Measurements from ENCODE around the gene SPG7. TPM values are rescaled to one million over a fixed set of nuclear protein-coding genes. Genes with fewer than 3 reads are reported as not detected.
A peak's percentile ranks its signal among the peaks of the same experiment; 100 is the strongest.
"Not testable (repeated sequence)": the region's sequence is repeated elsewhere in the genome, so short reads cannot be mapped to it uniquely, and the experiment has no call there.

The SPG7 gene
- total RNA-seq, 1 donor from 2014 or later = 93.1 TPM

DNA sequence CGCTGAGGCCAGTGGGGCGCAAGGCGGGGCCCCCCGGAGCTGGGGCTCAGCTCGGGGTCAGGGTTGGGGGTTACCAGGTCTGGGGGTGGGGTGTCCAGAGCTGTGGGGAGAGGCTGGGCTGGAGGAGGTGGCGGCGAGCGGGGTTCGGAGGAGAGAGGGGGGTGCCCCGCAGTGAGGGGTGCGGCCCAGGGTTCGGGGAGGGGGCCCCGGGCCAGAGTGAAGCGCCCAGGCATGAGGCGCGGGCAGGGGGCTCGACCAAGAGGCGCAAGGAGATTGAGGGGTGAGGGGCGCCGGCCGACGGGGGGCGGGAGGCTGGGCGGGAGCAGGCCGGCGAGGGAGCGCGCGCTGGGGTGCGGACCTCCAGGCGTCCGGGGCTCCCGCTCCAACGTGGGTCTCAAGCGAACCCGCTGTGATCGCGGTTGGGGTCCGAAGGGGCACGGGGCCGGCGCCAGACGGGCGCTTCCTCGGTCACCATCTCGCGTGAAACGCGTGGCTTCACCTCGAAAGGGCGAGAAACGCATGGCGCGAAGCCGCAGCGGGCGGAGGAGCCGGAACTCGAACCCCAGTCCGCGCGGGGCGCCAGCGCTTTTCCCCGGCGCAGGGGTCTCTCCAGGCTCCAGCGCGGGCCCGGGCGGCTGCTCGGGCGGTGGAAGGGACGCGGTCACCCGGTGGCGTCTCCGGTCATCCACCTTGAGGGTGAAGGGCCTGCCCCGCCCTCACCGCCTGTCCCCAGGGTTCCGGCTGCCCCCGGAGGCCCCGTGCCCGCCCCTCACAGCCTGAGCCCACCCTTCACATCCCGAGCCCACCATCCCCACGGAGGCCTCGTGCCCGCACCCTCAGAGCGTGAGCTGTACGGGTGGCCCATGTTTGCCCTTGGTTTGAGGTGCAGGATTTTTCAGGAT lies 68.2 kb downstream of the SPG7 start:
- no peak for DNase-seq (ENCODE audit: low read depth in 2 of 2)

DNA sequence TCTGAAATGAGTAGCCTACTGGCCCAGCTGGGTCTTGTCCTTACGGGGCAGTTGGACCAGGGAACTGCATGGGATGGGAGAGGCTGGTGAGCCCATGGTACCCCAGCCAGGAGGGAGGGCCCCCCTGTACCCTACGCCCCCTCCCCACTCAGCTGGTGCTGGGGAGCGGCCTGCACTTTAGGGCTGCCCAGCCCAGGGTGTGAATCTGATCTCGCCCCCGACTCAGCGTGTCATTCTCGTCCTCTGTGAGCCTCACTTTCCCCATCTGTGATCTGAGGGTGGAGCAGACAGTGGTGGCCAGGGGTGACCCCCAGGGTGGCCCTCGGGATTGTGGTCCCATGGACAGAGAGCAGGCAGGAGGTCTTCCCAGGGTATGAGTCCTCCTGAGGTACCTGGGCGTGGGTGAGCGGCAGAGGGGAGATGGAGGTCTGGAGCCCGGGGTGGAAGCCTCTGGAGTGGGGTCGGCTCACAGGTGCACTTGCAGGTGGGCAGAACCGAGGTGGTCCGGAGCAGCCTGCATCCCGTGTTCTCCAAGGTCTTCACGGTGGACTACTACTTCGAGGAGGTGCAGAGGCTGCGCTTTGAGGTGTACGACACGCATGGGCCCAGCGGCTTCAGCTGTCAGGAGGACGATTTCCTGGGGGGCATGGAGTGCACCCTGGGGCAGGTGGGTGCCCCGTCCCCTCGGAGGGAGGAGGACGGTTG lies 69.0 kb downstream of the SPG7 start:
- DNase-seq (ENCODE audit: low read depth in 2 of 2) = no peak

DNA sequence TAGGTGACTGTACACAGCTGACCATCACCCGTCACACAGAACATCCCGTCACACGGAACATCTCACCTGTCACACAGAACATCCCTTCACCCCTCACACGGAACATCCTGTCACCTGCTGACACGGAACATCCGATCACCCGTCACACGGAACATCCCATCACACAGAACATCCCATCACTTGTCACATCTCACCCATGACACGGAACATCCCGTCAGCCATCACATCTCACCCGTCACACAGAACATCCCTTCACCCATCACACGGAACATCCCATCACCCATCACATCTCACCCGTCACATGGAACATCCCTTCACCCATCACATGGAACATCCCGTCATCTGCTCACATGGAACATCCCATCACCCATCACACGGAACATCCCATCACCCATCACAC lies 71.1 kb downstream of the SPG7 start:
- no peak for DNase-seq (ENCODE audit: low read depth in 2 of 2)

DNA sequence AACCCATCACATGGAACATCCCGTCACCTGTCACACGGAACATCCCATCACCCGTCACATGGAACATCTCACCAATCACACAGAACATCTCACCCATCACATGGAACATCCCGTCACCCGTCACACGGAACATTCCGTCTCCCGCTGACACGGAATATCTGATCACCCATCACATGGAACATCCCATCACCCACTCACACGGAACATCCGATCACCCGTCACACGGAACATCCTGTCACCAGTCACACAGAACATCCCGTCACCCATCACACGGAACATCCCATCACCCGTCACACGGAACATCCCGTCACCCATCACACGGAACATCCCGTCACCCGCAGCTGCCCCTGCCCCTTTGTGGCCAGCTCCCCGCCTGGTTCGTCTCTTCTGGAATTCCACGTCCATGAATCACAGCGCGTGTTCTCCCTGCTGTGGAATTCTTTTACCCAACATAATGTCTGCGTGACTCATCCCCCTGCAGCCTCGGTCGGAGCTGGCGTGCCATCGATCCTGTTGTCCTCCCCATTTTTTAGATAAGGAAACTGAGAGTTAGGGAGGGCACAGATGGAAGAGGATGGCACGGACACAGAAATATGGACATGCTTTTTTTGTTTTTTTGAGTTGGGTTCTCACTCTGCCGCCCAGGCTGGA lies 73.0 kb downstream of the SPG7 start:
- peak; percentile 81 to 91 for DNase-seq (ENCODE audit: low read depth in 2 of 2)

DNA sequence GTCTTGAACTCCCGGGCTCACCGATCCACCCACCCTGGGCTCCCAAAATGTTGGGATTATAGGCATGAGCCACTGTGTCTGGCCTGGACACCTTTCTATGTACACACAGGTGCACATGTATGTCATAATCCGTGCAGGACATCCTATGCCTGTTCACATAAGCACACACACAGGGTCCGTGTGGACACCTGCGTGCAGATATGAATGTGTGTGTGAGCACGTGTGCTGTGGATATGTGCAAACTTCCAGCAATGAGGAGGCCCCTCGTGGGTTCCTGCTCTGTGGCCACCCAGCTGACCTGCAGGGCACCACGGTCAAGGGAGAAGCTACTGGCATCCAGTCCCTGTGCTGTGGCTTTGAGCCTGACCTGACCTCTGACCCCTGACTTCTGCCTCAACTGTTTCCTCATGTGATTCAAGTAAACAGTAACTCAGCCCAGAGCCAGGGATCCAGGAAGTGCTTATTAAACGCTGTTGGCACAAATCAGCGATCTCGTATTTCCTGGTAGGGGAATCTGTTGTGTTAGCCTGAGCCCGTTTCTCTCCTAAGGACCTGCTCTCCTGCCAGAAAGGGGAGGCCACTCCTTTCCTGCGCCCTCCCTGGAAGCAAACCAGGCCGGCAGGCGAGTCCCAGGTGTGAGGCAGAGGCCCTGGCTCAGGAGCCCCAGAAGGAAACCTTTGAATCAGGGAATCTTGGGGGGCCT lies 73.8 kb downstream of the SPG7 start:
- peak; percentile 88 to 90 for DNase-seq (ENCODE audit: low read depth in 2 of 2)

DNA sequence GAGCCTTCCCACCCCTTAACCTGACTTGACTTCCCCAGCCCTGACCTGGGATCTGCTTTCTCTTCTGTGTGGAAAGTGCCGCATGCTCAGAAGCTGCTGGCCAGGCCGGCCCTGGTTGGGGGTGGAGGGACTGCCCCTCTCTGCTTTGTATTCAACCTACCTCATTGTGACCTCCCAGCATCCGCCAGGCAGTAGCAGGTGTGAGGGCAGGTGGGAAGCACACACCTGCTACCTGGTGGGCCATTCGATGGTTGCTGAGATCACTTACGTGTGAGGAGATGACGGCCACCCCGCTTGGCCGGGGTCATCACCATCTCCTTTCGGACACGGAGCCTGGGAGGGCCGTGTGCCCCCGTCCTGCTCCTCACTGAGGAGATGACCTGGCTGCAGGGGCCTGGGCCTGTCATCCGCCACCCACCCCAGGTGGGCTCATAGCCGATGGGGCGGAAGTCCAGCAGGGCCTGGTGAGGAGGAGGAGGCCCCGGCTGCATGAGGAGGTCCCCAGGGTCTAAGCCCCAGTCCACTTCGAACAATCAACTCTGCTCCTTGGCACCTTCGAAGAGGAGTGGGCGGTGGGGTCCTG lies 74.5 kb downstream of the SPG7 start:
- DNase-seq (ENCODE audit: low read depth in 2 of 2) = no peak

DNA sequence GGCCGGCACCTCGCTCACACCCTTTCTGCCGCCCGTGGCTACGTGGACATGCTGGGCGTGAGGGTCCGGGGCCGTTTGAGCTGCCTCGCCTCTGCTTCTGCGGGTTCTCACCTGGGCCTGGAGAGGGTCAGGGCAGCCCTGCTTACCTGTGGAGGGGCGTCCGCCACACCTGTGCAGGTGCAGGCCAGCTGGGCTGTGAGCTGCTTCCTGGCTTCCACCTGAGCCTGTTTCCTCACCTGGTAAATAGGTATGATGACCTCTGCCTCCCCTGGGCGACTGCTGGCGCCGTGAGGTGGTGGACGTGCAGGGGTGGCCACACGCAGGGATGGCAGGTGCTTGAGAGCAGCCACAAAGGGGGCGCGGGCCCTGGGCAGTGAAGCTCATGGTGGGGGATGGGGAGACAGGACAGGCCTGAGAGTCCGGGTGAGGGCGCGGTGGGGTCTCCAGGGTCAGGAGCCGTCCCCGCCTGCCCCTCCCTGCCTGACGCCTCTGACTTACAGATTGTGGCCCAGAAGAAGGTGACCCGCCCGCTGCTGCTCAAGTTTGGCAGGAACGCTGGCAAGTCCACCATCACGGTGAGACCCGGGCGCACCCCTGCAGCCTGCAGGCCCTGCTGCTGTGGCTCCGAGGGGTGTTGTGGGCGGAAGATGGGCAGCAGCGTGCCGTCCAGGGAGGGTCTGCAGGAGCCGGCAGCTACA lies 75.1 kb downstream of the SPG7 start:
- no peak for DNase-seq (ENCODE audit: low read depth in 2 of 2)

DNA sequence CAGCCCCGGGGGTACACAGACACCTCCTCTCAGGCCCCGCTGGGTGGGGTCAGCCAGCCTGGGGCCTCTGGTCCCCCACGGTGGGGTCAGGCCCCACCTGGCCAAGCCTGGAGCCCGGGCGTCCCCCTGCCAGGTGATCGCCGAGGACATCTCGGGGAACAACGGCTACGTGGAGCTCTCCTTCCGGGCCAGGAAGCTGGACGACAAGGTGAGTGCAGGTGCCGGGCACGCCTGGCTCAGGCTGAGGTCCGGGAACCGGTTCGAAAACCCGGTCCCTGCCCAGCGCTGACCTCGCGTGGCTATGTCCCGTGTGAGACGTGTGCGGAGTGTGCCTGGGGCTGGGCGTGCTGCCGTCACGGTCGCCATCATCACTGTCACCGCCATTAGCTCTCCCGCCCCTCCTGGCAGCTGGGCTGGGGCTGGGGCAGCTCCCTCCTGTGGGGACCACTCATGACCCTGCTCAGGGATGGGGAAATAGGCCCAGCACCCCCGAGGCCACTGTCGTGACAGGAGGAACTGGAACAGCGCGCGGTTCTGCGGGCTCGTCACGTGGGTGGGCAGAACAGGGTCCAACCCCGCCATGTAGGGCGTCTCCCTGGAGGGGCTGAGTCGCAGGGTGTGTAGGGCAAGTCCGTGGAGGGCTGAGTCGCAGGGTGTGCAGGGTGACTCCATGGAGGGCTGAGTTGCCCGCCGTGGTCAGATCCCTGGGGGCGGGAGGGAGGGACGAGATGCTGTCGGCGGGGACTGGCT lies 75.9 kb downstream of the SPG7 start:
- DNase-seq (ENCODE audit: low read depth in 2 of 2) = no peak

DNA sequence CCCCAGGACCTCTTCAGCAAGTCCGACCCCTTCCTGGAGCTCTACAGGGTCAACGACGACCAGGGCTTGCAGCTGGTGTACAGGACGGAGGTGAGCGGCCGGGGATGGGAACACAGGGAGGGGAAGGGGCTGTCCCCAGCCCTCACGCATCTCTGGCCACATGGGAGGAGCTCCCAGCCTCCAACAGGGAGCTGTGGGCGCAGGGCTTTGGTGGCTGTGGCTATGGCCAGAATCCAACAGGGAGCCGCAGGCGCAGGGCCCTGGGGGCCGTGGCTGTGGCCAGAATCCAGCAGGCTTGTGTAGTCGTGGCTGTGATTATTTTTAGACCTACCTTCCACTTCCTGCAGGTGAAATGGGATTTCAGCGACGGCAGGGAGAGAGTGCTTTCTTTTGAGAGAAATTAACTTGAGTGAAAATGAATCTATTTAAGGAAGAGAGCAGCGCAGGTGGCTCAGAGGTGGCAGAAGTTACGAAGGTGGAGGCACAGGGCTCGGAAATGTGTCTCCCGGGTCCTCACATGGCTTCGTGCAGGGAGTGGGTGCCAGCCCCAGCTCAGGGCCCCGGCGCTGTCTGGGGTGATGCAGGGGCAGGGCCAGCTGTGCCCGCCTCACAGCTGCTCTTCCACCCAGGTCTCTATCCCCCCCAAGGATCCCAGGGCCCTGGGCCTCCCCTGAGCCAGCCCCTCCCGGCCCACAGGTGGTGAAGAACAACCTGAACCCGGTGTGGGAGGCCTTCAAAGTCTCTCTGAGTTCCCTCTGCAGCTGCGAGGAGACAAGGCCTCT lies 76.8 kb downstream of the SPG7 start:
- no peak for DNase-seq (ENCODE audit: low read depth in 2 of 2)

DNA sequence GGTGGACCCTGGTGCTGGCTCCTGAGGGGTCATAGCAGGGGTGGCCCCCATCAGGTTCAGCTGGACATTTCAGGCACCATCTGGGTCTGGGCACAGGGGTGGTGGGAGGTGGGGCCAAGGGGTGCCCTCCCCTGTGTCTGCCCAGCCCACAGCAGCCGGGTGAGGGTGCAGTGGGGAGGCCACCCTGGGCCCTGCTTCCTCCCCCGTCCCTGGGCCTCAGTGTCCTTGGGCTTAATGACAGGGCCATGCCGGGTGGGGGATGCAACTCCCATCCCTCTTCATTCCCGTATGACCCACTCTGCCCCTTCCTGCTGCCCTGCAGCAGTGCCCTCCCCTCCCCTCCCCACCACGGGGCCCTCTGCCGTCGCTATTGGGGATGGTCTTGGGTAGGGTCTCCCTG lies 78.0 kb downstream of the SPG7 start:
- DNase-seq (ENCODE audit: low read depth in 2 of 2) = no peak

DNA sequence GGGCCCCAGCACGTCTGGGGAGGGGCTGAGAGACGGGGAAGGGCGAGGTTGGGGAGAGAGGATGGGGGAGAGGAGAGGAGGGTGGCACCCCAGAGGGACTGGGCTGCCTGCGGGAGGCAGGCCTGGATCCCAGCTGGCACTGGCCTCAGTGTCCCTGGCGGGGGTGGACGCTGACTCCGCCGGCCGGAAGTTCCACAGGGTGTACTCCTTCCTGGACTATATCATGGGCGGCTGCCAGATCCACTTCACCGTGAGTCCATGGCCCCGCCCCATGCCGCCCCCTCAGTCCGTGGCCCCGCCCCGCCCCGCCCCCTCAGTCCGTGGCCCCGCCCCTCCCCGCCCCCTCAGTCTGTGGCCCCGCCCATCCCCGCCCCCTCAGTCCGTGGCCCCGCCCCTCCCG lies 78.7 kb downstream of the SPG7 start:
- DNase-seq (ENCODE audit: low read depth in 2 of 2) = peak; percentile 71 to 74

DNA sequence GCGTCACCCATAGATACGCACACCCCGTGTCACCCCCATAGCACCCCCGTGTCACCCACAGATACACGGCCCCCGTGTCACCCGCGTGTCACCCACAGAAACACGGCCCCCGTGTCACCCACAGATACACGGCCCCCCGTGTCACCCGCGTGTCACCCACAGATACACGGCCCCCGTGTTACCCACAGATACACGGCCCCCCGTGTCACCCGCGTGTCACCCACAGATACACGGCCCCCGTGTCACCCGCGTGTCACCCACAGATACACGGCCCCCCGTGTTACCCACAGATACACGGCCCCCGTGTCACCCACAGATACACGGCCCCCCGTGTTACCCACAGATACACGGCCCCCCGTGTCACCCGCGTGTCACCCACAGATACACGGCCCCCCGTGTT lies 79.5 kb downstream of the SPG7 start:
- DNase-seq (ENCODE audit: low read depth in 2 of 2) = not testable (repeated sequence)

DNA sequence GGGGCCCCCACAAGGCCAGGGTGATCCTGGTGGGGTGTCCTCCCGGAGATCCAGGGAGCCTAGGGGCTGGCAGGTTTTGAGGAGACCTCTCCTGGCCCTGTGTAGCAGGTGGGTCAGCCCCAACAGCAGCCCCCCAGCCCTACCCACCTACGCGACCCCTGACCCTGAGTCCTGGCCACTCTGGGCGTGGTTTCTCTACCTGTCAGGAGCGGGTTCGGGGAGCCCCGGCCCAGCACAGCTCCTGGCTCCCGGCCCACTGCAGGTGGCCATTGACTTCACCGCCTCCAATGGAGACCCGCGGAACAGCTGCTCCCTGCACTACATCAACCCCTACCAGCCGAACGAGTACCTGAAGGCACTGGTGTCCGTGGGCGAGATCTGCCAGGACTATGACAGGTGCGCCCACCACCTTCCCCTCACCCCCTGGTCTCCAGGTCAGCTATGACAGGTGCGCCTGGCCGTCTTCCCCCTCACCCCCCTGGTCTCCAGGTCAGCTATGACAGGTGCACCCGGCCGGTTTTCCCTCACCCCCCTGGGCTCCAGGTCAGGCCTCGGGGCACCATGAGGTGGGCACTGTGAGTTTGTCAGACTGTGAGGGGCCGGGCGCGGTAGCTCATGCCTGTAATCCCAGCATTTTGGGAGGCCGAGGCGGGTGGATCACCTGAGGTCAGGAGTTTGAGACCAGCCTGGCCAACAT lies 80.4 kb downstream of the SPG7 start:
- no peak for DNase-seq (ENCODE audit: low read depth in 2 of 2)

DNA sequence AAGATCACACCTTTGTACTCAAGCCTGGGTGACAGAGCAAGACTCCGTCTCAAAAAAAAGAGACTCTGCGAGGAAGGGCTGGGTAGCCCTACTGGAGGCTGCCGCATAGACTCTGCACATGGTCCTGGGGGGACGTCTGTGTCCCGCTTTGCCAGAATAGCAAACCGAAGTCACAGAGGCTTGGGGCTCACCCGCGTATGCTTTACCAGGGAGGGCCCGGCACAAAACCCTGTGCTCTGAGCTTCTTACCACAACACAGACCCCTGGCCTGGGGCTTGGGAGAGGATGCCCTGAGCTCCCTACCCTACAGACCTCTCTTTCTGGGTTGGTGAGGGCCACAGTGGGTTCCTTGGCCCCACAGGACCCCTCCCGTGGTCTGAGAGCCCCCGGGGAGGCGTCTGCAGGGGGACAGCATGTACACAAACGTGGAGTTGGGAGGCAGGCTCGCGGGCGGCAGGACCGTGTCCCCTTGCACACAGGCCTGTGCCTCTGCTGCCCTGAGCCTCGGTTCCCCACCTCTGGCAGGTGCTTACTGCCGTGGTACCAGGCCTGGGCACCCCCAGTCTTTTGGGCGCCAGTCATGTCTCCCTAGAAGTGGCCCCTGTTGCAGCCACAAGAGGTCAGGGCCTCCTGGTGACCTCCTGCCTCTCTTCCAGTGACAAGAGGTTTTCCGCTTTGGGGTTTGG lies 81.2 kb downstream of the SPG7 start:
- DNase-seq (ENCODE audit: low read depth in 2 of 2) = no peak

DNA sequence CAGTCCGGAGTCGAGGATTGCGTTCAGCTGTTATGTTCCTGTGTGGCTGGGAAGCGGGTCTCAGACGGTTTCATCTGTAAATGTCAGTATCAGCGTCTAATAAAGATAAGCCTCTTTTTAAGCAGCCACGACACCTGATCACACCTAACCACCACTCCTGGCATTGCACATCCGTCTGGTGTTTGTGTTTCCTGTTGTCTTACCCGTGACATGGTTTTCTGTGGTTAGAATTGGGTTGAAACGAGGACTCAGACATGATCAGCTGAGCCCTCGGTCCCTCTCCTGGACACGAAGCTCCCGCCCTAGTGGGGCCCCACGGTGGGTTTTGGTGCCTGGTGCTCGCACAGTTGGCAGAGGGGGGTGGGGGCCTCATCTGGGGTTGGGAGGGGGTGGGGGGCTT lies 85.6 kb downstream of the SPG7 start:
- no peak for DNase-seq (ENCODE audit: low read depth in 2 of 2)

DNA sequence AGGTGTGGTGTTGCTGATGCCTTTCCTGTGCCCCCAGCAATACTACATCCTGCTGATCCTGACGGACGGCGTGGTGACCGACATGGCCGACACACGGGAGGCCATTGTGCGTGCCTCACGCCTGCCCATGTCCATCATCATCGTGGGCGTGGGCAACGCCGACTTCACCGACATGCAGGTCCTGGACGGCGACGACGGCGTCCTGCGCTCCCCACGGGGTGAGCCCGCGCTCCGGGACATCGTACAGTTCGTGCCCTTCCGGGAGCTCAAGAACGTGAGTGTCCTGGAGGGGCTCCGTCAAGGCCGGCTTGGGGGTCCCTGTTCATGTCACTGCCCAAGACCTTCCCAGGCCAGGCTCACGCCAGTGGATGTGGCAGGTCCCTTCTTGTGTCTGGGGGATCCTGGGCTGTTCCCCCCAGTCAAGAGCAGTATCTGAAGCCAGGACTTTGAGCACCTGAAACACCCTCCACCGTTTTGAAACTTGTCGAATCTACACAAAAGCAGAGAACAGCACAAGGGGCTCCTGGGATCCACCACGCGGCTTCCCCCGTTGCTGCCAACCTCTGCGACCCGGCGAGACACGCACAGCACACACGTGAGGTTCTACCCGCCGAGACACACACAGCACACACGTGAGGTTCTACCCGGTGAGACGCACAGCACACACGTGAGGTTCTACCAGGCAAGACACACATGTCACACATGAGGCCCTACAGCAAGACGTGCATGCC lies 87.3 kb downstream of the SPG7 start:
- no peak for DNase-seq (ENCODE audit: low read depth in 2 of 2)

DNA sequence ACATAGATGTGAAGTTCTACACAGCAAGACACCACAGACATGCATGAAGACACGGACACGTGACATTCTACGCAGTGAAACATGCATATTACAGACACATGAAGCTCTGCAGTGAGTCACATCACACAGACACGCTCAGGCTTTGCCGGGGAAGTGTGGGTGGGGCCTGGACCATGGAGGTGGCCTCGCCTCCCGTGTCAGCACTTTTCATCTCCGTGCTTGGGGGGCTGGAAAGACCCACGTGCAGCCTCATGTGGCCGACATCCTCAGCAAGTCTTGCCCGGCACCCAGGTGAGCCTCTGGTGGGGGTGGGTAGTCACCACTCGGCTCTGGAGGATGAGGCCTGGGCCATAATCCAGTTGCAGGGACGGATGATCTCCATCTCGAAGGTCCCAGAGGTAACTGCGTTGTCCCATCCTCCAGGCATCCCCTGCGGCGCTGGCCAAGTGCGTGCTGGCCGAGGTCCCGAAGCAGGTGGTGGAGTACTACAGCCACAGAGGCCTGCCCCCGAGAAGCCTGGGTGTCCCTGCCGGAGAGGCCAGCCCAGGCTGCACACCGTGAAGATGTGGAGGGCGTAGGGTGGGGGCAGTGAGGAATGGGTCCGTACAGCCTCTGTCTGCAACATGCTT lies 88.0 kb downstream of the SPG7 start:
- DNase-seq (ENCODE audit: low read depth in 2 of 2) = no peak
